Right atrium auricular region (tissue), 2 donors: ENCODE results near the gene EHD1. TPM values are rescaled to one million over a fixed set of nuclear protein-coding genes. Genes with fewer than 3 reads are reported as not detected.

Experiments
- DNase-seq: peaks from one replicate; pipeline ENCODE4 v3.0.0-alpha.2; 2019; ENCODE audit warnings: low spot score
- H3K27ac ChIP-seq, 2 donors: fragments of 200-600 bp; sonication (generic); 1 replicate in 1 of 2; 2 replicates in 1 of 2; pipeline ENCODE4 v1.5.1; 2016 to 2019
- H3K27me3 ChIP-seq, 2 donors: fragments of 200-600 bp; sonication (generic); one replicate each; pipeline versions ENCODE4 v1.5.1 to v1.6.0; 2017 to 2019
- H3K36me3 ChIP-seq: fragments of 200-600 bp; sonication (generic); one replicate; pipeline ENCODE4 v1.5.1; 2016
- H3K4me1 ChIP-seq, 2 donors: fragments of 200-600 bp; sonication (generic); one replicate each; pipeline versions ENCODE4 v1.5.1 to v1.6.0; 2017 to 2019
- H3K4me3 ChIP-seq, 2 donors: fragments of 200-600 bp; sonication (generic); 1 replicate in 1 of 2; 2 replicates in 1 of 2; pipeline ENCODE4 v1.5.1; 2017 to 2019; ENCODE audit warnings: mild to moderate bottlenecking in 1 of 2, moderate library complexity in 1 of 2
- H3K9me3 ChIP-seq, 2 donors: fragments of 200-600 bp; sonication (generic); one replicate each; pipeline ENCODE4 v1.5.1; 2019
- CTCF ChIP-seq, 2 donors: fragments of 200-600 bp; sonication (generic); IDR thresholded peaks; one replicate each; pipeline ENCODE4 v1.5.1; 2019; ENCODE audit warnings: antibody characterized with exemption in 2 of 2
- total RNA-seq, 2 donors: library from RNA; depleted of rRNA; stranded (reverse); fragments of >200 nt; gene quantifications; one replicate each; pipeline ENCODE4 v1.1.0, GENCODE V29; 2016

Gene EHD1
- total RNA-seq, 2 donors from 2014 or later: 29.5 to 34.1 TPM

- Histone ChIP-seq H3K36me3 (peaks cover 90% of the 10 kb centered on the region), H3K9me3 (no peaks in the 10 kb centered on the region), H3K27me3 (no peaks in the 10 kb centered on the region), H3K27ac (no peak overlapping the region), H3K4me3 (no peak overlapping the region), H3K4me1 (no peaks in the 10 kb centered on the region)
- no peak for DNase-seq
- no peak for TF ChIP-seq CTCF (IDR thresholded peaks at IDR 0.05)
These were observed 27.9 kb upstream of the EHD1 start for GRCh38 chr11:64906314-64906635.

GRCh38 chr11:64905516-64906313 is 27.3 kb upstream of the EHD1 start:
- Histone ChIP-seq H3K9me3 (no peaks in the 10 kb centered on the region), H3K36me3 (peaks cover 89% of the 10 kb centered on the region), H3K4me3 (no peak overlapping the region), H3K27me3 (no peaks in the 10 kb centered on the region), H3K27ac (no peak overlapping the region), H3K4me1 (no peaks in the 10 kb centered on the region)
- TF ChIP-seq CTCF (IDR thresholded peaks at IDR 0.05): no peak
- DNase-seq: no peak

- no peak for DNase-seq
- Histone ChIP-seq H3K4me3 (no peak overlapping the region), H3K4me1 (no peaks in the 10 kb centered on the region), H3K36me3 (peaks cover 81% of the 10 kb centered on the region), H3K27ac (no peak overlapping the region), H3K27me3 (no peaks in the 10 kb centered on the region), H3K9me3 (no peaks in the 10 kb centered on the region)
- no peak for TF ChIP-seq CTCF (IDR thresholded peaks at IDR 0.05)
These were observed 24.9 kb upstream of the EHD1 start for GRCh38 chr11:64903291-64903833.

- DNase-seq: no peak
- H3K27ac ChIP-seq: no peak overlapping the region
These were observed 23.9 kb upstream of the EHD1 start for GRCh38 chr11:64902102-64902900.

GRCh38 chr11:64900774-64901173 is 22.4 kb upstream of the EHD1 start:
- no peak for DNase-seq
- Histone ChIP-seq H3K4me1 (no peaks in the 10 kb centered on the region), H3K27me3 (no peaks in the 10 kb centered on the region), H3K9me3 (no peaks in the 10 kb centered on the region), H3K36me3 (peaks cover 68% of the 10 kb centered on the region), H3K27ac (no peak overlapping the region), H3K4me3 (no peak overlapping the region)
- TF ChIP-seq CTCF (IDR thresholded peaks at IDR 0.05): no peak

More at GRCh38 chr11:64902102-64902900, 23.9 kb upstream of the EHD1 start:
- H3K4me1 ChIP-seq: no peaks in the 10 kb centered on the region
- no peaks in the 10 kb centered on the region for H3K27me3 ChIP-seq
- H3K4me3 ChIP-seq: no peak overlapping the region
- H3K9me3 ChIP-seq: no peaks in the 10 kb centered on the region
- no peak for TF ChIP-seq CTCF (IDR thresholded peaks at IDR 0.05)
- peaks cover 81% of the 10 kb centered on the region for H3K36me3 ChIP-seq
